GM10847 (cell line): ENCODE data around the gene NFIB.

ENCODE experiments used
- POLR2A ChIP-seq: IDR thresholded peaks from 2 replicates; pipeline ENCODE4 v1.6.1; 2011; ENCODE audit not compliant: insufficient read length; ENCODE audit errors: extremely low read depth

NFIB gene

DNA sequence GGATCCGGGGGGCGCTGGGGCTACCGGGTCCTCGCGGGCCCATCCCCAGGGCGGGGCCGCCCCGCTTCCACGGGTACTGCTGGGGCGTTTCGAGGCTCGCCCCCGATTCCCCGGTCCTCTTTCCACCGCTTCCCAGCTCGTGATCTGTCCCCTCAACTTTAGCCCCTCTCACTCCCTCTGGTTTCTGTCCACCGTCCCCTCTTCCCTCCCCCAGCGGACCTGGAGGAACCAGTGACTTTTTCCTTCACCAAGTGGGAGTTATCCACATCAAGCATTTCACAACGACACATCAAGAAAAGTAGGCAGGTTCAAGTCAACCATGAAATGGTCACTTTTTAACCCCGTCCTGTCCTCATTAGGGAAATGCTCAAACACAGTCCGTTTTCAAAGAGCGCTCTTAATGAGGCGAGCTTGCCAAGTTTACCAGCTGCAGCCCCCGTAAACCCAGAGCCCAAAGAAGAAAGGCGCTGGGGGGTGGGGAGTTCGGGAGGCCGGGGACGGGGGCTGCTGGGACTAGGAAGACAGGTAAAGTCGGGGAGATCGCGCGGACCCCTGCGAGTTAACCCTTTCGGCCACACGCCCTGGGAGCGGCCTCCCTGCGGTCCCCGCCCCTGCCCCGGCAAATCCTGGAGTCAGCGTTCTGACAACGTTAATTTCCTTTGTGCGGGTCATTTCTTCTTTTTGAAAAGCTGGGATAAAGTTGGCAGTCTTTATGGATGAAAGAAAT, 2.1 kb upstream of the NFIB start:
- no peak for TF ChIP-seq POLR2A

- TF ChIP-seq POLR2A, result no peak
Observed at GRCh38 chr9:14314929-14315874, 1.3 kb upstream of the NFIB start.

DNA sequence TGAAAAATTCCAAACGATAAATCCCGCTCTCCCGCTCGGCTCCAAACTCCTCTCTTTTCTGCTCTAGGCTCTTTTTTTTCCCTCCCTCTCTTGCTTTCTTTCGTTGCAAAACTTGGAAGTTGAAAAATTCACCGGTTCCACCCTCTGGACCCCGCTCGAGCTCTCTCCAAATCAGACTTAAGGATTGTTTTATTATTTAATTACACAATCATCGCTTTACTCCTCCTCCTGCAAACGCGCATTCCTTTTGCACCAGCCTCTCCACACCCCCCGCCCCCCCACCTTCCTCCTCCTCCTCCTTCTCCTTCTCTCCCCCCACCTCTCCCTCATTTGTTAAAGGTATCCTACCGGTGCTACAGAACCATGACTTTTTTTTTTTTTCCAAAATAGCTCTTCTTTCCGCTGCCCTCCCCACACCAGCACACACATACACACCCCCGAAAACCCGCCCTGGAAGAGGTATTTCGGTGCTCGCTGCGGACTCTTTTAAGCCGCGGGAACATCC, 535 bp upstream of the NFIB start:
- TF ChIP-seq POLR2A, result no peak

- no peak for TF ChIP-seq POLR2A
Observed at GRCh38 chr9:14313378-14313940, 482 bp downstream of the NFIB start.

- TF ChIP-seq POLR2A, result no peak
Observed at GRCh38 chr9:14312719-14313377, 1.1 kb downstream of the NFIB start.

- no peak for TF ChIP-seq POLR2A
Observed at GRCh38 chr9:14311956-14312685, 1.8 kb downstream of the NFIB start.

DNA sequence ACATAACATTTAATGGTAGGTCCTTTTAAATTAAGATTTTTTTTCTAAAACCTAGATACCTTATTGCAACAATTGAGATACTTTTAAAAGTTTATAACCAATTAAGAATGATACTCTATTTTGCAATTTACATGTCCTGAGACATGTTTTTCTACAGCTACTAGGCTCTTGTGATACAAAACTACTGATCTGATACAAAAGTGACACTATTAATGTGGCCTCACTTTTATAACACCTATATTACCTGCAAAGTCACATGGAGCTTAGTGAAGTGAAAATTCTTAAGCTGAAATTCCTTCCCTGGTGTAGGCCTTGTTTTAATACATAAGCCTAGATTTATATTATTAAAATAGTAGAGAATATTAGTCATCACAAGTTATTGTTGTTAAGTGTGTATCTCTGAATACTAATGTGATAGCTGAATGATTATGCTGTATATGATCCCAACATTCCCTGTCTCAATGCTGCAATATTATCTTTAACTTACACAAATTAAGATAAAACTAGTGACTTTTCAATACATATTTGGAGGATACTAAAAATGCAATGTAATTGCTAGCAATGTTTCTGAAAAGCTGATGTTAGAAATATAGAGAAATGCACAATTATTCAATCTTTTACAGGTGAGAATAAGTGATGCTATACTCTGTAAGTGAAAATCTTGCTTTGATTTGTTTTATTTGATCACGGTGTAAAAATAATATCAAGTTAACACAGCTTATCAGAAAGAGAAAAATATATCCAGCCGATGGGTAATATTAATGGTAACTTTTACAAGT, 2.6 kb downstream of the NFIB start:
- TF ChIP-seq POLR2A, result no peak

DNA sequence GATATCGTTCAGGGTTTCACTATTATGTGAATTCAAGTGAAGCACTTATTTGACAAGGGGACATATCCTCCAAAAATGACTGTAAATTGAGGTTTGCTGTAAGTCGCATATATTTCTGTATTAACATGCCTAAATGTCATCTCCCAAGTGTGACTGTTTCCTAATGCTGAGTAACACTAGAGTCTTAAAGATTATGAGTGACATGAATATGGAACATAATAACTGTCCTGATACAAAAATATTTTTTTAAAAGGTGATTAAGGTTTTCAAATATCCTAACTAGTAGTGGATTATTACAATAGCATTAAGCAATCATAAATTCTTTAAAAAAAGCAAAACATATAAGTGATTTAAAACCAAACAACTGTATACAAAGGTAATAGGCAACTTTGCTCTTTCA, 3.6 kb downstream of the NFIB start:
- TF ChIP-seq POLR2A, result no peak

GRCh38 chr9:14309403-14309802, 4.5 kb downstream of the NFIB start:
- TF ChIP-seq POLR2A, result no peak

- TF ChIP-seq POLR2A, result no peak
Observed at GRCh38 chr9:14308853-14309145, 5.1 kb downstream of the NFIB start.

DNA sequence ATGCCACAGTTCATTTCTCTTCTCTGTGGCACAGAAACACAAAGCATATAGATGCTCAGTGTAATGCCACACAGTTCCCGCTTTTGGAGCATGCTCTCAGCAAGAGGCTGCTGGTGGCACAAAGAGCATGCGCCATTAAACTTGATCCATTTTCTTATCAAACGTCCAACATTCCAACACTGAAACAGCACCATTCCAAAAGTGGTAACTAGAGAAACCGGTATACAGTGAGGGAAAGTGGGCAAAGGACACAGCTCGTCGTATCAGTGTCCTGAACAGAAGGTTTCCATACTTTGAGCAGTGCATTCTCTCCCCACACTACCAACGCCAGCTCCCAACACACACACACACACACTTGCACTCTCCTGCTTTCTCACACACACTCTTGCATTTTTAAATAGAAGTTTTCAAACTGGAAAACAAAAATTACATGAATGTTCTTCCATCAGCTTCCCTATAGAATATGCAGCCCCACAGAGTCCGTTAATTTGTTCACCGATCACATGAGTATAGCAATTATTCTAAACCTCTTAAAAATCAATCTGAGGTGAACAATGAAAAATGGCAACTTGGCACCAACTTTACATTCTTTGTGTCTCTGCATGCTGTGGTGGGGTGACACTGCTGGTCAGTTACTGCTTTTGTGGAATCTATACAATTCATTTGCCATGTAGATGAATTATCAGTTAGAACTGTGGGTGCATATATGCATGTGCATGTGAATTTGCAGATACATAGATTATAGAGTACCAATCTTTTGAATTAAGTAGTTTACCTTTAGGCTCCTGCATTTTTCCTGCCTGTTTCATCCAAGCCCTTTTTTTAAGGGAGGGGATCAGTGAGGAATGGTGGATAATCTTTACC, 5.7 kb downstream of the NFIB start:
- no peak for TF ChIP-seq POLR2A

GRCh38 chr9:14306672-14307660, 7.0 kb downstream of the NFIB start:
- TF ChIP-seq POLR2A, result no peak
